GM18868 (cell line): ENCODE results near the gene ENDOU.

ENCODE experiments used
- ATAC-seq: cut with Tn5 transposase; IDR thresholded peaks from one replicate; pipeline ENCODE4 v1.9.1; 2021; ENCODE audit warnings: mild to moderate bottlenecking, moderate library complexity; ENCODE audit not compliant: unreplicated experiment

Gene ENDOU, protein sequence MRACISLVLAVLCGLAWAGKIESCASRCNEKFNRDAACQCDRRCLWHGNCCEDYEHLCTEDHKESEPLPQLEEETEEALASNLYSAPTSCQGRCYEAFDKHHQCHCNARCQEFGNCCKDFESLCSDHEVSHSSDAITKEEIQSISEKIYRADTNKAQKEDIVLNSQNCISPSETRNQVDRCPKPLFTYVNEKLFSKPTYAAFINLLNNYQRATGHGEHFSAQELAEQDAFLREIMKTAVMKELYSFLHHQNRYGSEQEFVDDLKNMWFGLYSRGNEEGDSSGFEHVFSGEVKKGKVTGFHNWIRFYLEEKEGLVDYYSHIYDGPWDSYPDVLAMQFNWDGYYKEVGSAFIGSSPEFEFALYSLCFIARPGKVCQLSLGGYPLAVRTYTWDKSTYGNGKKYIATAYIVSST

DNA sequence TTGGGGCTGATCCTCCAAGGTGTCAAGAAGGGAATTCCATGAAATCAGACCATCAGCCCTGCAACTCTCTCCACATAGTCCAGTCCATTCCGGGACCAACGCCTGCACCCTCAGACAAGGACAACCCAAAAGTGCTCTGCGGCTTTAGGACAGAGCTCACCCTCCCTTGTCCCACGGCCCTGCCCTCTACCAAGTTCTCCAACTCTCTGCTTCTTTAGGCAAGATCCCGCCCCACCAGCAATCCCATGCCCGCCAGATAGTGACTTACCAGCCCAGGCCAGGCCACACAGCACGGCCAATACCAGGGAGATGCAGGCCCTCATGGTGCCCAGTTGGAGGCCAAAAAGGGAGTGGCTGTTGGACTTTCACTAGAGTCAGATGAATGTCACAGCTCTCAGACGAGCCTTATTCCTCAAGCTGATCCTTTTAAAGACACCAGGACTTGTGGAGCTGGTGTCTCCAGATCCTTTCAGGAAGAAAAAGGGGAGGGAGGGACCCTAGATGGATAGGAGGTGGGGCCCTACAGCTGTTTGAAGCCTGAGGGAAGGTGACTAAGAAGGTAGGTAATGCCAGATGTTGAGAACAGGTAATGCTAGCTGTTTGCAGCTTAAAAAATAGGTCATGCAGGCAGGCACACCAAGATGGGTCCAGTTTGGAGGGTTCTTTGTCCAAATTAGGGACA is at the start of gene ENDOU:
TSS of gene ENDOU (minus strand) at position 400 of the 682 bp plus-strand sequence. CDS start at position 323, 77 bp downstream.
- no peak for ATAC-seq

- ATAC-seq: no peak
Measured at GRCh38 chr12:47774663-47775062, 49.4 kb upstream of the ENDOU start.

DNA sequence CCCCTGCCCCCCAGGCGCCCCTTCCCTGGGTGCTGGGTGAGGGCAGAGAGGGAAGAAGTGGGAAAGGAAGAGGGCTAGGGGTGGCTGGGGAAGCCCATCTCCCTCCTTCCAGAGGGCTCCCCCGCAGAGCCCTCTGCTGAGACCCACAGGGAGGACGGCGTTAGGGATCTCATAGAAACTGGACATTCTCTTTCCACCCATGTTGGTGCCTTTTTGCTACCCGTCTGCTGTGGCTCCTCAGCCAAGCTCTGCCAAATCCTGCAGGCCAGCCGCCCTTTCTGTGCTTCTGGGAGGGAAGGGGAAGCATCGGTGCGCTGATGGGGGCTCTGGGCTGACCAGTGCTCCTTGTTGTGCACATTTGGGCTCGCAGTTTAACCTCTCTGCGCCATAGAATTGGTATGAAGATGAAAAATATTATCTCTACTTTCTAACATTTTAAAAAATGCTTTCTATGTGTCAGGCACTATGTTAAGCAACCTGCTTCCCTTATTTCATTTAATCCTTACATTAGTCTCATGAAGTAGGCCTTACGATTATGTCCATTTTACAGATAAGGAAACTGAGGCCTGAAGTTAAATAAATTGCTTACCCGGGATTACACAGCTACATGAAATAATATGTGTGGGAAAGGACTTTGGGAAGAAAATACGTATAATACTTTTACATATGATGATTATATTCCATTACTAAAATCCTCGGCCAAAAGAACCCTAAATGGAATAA is 48.7 kb upstream of the ENDOU start:
- ATAC-seq: no peak

DNA sequence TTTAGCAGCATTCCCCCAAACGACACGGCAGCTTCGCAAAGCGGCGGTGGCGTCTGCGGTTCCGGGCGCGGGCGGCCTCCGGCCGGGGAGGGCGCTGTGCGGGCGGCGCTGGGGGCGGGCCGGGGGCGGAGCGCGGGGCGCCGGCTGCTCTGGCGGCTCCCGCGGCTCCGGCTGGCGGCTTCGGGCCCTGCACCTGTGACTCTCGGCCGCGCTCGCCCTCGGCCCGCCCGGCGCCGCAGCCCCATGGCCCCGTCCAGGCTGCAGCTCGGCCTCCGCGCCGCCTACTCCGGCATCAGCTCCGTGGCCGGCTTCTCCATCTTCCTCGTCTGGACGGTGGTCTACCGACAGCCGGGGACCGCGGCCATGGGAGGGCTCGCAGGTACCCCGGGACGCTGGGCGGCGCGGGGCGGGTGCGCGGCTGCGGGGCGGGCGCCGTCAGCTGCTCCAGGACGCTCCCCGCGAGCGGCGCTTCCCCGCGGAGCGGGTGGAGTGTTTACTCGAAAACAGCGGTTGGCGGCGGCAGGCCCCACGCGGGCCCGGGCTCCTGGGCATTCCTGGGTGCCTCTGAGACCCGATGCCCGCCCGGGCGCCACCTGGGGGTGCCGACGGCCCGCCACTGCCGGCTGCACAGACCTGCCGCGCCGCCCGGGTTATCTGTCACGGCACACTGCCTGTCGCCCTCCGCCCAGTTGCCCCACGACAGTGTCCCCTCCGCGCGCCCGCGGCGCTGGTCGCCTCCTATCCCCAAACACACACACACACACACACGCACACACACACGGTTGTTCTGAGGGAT is 48.0 kb upstream of the ENDOU start, which contains the start of gene SLC48A1:
TSS of gene SLC48A1 (plus strand) at position 177 of the 796 bp plus-strand sequence. CDS start at position 244, 67 bp downstream.
- ATAC-seq: peak; percentile 90

DNA sequence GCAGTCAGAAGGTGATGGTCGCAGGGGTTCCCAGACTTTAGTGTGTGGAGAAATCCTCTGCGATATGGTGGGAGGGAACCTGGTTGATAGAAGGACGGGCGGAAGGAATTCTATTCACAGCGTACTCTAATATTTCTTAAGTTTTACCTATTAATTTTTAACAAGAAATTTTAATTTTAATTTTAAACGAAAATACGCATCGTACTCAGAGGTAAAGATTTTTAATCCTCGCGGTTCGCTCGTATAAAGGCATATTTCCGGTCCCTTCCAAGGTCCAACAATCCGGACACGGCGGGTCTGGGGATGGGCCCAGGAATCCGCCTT is 47.4 kb upstream of the ENDOU start:
- ATAC-seq: no peak

GRCh38 chr12:47772094-47772660 is 46.9 kb upstream of the ENDOU start:
- ATAC-seq: no peak

DNA sequence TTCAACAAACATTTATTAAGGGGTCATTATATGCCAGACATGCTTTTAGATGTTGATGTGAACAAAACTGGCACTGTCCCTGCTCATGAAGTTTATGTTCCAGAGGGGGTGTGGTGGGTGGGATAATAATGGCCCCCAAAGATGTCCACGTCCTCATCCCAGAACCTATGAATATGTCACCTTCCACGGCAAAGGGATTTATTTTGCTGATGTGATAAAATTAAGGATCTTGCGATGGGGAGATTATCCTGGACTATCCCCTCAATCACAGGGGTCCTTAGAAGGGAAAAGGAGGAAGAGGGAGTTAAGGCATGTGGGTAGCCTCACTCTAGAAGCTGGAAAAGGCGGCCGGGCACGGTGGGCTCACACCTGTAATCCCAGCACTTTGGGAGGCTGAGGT is 46.0 kb upstream of the ENDOU start:
- ATAC-seq: no peak

DNA sequence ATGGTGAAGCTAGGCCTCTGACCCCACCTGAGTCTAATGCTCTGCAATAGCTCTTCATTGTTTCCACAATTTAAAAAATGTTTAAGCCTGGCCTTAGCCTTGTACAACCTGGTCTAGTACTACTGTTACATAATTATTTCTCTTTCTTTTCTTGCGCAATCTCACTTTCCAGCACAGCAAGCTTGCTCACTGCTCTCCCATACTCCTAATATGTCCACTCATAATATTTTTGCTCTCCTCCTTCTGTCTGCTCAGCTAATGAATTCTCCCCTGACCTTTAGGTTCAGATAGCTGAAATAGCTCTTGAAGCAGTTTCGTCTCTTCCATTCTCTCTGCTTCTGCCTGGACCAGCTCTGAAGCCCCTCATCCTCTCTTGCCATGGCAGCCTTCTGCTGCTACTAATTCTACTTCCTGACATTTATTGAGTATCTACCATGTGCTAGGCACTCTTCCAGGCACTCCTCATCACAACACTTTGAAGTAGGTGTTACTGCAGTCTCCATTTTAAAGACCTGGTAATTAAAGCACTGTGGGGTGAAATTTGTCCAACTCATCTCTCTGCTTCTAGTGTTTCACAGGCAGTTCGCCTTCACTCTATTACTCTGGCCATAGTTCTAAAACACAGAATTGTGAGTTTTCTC is 44.9 kb upstream of the ENDOU start:
- ATAC-seq: no peak

- ATAC-seq: no peak
Measured at GRCh38 chr12:47769234-47770085, 44.2 kb upstream of the ENDOU start.

DNA sequence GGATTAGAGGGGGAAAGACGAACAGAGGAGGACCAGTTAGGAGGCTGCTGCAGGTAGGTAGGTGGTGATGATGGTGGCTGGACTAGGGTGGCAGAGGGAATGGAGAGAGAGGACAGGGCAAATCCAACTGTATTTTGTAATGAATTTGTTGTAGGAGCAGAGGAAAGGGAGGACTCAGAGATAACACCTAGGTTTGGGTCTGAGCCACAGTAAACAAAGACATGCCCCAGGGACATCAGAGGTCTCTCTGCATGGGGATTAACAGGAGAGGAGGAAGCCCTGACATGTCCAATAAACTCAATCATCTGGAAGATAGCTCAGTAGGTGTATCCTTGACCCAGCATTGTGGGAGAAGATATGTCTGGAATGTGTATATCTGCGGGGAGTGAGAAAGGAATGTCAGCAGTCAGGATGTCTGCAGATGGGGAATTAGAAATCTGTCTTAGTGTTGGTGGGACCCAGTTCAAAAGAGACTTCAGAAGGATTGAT is 43.1 kb upstream of the ENDOU start:
- no peak for ATAC-seq

- ATAC-seq: peak; percentile 74
Measured at GRCh38 chr12:47767216-47767724, 42.0 kb upstream of the ENDOU start.

DNA sequence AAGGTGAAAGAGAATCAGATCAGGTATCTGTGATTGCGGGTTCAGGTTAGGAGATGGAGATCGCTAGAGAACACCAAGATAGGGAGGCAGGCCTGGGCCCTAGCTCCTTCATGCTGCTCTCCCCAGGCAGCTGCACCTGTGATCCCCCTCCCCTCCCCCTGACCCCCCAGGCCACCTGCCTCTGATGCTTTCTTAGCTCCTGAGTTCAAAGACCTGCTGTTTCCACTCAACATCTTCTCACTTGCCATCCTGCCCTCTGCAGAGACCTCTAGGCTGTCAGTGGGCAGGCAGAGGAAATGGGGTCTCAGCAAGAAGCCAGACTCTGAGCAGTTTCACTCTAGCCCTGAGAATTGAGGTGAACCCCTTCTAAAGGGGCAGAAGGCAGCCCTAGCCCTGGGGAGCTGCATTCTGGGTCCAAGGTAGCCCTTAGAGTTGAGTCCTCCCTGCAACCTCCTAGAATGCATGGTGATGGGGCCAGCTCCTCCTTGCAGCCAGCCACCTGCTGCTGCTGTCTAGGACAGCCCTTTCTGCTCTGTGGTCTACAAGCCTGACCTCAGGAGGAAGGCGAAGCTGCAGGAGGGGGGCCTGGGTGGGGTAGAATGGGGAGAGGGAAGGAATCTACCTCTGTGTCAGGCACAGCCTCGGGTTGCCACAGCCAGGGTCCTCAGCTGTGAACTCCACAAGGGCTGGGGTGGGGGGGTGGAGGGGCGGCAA is 41.4 kb upstream of the ENDOU start:
- no peak for ATAC-seq

- no peak for ATAC-seq
Measured at GRCh38 chr12:47763481-47764346, 38.4 kb upstream of the ENDOU start.

DNA sequence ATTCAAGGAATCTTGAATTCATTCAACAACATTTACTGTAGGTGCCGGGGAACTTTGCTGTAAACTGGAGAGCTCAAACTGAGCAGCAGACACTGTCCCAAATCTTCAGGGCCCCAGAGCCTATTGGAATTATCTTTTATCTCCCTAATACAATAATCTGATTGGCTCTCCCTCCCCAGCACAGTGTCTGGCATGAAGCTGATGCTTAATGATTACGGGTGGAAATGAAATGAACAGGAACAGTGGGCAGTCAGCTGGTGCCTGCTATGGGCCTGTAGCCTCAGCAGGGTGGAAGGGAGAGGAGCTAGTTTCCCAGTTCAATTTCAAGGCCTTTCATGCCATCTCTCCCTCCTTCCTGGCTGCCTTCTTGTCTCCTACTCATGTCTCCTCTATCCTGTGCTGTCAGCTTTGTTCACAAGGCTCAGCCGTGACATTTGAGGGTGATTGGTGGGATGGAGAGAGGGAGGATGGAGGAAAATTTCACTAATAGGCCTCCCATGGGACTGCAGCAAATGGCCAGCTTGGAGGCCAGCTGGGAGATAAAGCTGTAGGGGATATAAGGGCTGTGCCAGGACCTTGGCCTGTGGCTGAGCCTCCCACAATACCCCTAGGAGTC is 37.7 kb upstream of the ENDOU start:
- ATAC-seq: no peak

DNA sequence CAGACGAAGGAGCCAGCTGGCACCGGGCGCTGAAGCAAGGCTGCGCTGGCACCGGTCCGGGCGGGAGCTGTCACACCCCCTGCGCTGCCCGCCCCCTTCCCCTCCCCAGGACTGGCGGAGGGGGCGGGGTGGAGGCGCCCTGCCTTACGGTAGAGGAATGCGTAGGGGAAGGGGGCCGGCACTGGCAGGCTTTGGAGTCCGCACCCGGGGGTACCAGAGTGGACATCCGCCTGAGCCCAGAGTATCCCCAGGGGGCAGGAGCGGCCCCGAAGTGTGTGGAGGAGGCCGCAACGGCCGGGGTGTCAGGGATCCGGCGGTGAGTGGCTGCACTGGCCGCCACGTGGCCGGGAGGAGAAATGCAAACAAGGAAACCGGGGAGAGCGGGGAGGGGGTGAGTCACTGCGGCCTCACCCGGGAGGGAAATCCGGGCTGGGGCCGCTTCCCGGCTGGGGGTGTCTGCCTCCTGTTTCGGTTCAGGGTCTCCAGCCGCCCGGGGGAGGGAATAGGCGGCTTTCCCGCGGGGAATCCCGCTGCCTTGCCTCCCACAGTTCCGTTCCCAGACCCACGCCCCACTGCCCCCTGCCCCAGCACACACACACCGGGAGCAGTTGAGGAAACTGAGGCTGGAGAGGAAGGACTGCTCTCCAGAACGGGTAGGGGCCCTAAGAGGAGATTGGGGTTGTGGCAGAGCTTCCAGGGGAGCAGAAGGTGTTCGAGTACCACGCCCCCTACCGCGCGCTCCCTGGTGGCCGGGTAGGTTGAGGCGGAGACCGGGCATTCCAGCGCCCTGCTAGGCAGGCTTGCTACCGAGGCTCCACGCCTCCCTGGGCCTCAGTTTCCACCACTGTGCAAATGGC is 33.8 kb upstream of the ENDOU start, which contains the start of gene RAPGEF3:
TSS of gene RAPGEF3 (minus strand) at position 47 of the 857 bp plus-strand sequence. CDS start 324 bp downstream, outside the sequence.
- peak; percentile 37 for ATAC-seq

- ATAC-seq: no peak
Measured at GRCh38 chr12:47758584-47758833, 33.2 kb upstream of the ENDOU start.
